PFSK-1 (cell line): ENCODE data around the gene RBM14.
A peak's percentile ranks its signal among the peaks of the same experiment; 100 is the strongest.

Source experiments
- FOXP2 ChIP-seq: optimal IDR thresholded peaks from 2 replicates; pipeline ENCODE3; 2011; ENCODE audit warnings: borderline replicate concordance, control low read depth, inconsistent platforms; ENCODE audit not compliant: insufficient read depth; ENCODE audit errors: extremely low read length, extremely low read depth
- POLR2AphosphoS5 ChIP-seq: IDR thresholded peaks from 2 replicates; pipeline ENCODE4 v1.6.1; 2012; ENCODE audit warnings: low read depth, mild to moderate bottlenecking, control low read depth, low read length, moderate library complexity
- SIN3A ChIP-seq: IDR thresholded peaks from 2 replicates; pipeline ENCODE4 v1.6.1; 2012; ENCODE audit warnings: mild to moderate bottlenecking, low read length, moderate library complexity, borderline replicate concordance; ENCODE audit not compliant: insufficient read depth
- TAF1 ChIP-seq: IDR thresholded peaks from 2 replicates; pipeline ENCODE4 v1.6.1; 2012; ENCODE audit warnings: low read length, control low read depth, borderline replicate concordance; ENCODE audit not compliant: insufficient read depth
- TF ChIP-seq, protein P1 (sequence below), 2 experiments: IDR thresholded peaks; 2 replicates each; pipeline versions ENCODE4 v1.6.1 to v1.8.0; 2011 to 2012; ENCODE audit warnings: low read depth in 2 of 2, low read length in 2 of 2, control low read depth in 1 of 2, inconsistent platforms in 1 of 2, mild to moderate bottlenecking in 1 of 2, moderate library complexity in 1 of 2; ENCODE audit not compliant: insufficient read depth in 1 of 2

Gene RBM14

GRCh38 chr11:66638177-66639065 lies 22.0 kb downstream of the RBM14 start, which contains the start of gene RBM4:
Gene RBM4 (plus strand): TSS chr11:66638703. CDS start chr11:66639712, 1,009 bp downstream.
- TF ChIP-seq, protein P1, sequence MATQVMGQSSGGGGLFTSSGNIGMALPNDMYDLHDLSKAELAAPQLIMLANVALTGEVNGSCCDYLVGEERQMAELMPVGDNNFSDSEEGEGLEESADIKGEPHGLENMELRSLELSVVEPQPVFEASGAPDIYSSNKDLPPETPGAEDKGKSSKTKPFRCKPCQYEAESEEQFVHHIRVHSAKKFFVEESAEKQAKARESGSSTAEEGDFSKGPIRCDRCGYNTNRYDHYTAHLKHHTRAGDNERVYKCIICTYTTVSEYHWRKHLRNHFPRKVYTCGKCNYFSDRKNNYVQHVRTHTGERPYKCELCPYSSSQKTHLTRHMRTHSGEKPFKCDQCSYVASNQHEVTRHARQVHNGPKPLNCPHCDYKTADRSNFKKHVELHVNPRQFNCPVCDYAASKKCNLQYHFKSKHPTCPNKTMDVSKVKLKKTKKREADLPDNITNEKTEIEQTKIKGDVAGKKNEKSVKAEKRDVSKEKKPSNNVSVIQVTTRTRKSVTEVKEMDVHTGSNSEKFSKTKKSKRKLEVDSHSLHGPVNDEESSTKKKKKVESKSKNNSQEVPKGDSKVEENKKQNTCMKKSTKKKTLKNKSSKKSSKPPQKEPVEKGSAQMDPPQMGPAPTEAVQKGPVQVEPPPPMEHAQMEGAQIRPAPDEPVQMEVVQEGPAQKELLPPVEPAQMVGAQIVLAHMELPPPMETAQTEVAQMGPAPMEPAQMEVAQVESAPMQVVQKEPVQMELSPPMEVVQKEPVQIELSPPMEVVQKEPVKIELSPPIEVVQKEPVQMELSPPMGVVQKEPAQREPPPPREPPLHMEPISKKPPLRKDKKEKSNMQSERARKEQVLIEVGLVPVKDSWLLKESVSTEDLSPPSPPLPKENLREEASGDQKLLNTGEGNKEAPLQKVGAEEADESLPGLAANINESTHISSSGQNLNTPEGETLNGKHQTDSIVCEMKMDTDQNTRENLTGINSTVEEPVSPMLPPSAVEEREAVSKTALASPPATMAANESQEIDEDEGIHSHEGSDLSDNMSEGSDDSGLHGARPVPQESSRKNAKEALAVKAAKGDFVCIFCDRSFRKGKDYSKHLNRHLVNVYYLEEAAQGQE (IDR thresholded peaks at IDR 0.05; ENCODE audit: insufficient read depth in 1 of 2, low read depth in 2 of 2, low read length in 2 of 2) = peak in 1 of 2 experiments; percentile 41; a peak in 1 of 4 replicates
- peak; percentile 63; the same call in 1 of the 2 replicates for TF ChIP-seq SIN3A
- TF ChIP-seq FOXP2 = no peak
- peak; percentile 94 for TF ChIP-seq POLR2AphosphoS5
- peak; percentile 95; the same call in 1 of the 2 replicates for TF ChIP-seq TAF1

GRCh38 chr11:66639066-66639813 lies 22.8 kb downstream of the RBM14 start:
- TF ChIP-seq FOXP2 = no peak
- TF ChIP-seq SIN3A = 0 out of 2 replicates have a peak, but pooled peaks have one; percentile 53
- TF ChIP-seq TAF1 = peak; percentile 46; the same call in 1 of the 2 replicates
- no peak; the same call in 1 of the 2 replicates for TF ChIP-seq POLR2AphosphoS5

DNA sequence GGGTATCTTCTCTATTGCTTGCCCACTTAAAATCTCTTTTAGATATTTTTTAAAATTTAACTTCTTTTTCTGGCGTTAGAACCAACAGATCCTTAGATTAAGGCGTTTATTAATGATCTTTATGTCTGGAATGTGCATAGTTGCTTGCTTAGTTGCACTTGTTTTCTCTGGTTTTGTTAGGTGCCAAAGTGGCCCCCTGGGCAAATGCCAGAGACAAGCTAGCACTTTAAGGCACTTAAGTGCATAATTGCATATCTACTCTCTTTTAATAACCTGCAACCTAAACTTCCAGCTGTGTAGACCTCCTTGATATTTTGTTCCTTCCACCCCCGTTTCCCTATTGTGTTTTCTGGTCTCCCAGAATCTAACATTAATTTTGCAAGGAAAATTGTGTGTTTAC lies 25.4 kb downstream of the RBM14 start:
- TF ChIP-seq SIN3A (no peak), FOXP2 (no peak)

GRCh38 chr11:66643745-66644437 lies 27.5 kb downstream of the RBM14 start:
- no peak for TF ChIP-seq FOXP2
- TF ChIP-seq POLR2AphosphoS5 = peak; percentile 24; the same call in 1 of the 2 replicates
- no peak for TF ChIP-seq TAF1
- no peak for TF ChIP-seq SIN3A
- TF ChIP-seq, protein P1 (IDR thresholded peaks at IDR 0.05; ENCODE audit: insufficient read depth in 1 of 2, low read depth in 2 of 2, low read length in 2 of 2) = no peak

GRCh38 chr11:66646828-66647227 lies 30.4 kb downstream of the RBM14 start:
- TF ChIP-seq, protein P1 (IDR thresholded peaks at IDR 0.05; ENCODE audit: insufficient read depth in 1 of 2, low read depth in 2 of 2, low read length in 2 of 2) = no peak
- TF ChIP-seq FOXP2 = no peak
- TF ChIP-seq POLR2AphosphoS5 = no peak
- no peak for TF ChIP-seq SIN3A
- no peak for TF ChIP-seq TAF1
